K562 treated with DMSO at 1 percent for 48 hours (cell line): Measurements from ENCODE around the gene OR2T27. TPM values are rescaled to one million over a fixed set of nuclear protein-coding genes. Genes with fewer than 3 reads are reported as not detected.

Experiments used
- total RNA-seq: library from RNA; unstranded; fragments of 300-600 nt; gene quantifications from 2 replicates; pipeline ENCODE4 v1.2.3, GENCODE V29; 2022; ENCODE audit warnings: low replicate concordance; ENCODE audit errors: extremely low read depth

The OR2T27 gene, protein sequence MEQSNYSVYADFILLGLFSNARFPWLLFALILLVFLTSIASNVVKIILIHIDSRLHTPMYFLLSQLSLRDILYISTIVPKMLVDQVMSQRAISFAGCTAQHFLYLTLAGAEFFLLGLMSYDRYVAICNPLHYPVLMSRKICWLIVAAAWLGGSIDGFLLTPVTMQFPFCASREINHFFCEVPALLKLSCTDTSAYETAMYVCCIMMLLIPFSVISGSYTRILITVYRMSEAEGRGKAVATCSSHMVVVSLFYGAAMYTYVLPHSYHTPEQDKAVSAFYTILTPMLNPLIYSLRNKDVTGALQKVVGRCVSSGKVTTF
- not detected in 2 replicates for total RNA-seq

GRCh38 chr1:248655354-248655753, at the start of gene OR2T27:
TSS of gene OR2T27 (minus strand) at chr1:248655528. CDS start at chr1:248650884, 4,644 bp downstream.

DNA sequence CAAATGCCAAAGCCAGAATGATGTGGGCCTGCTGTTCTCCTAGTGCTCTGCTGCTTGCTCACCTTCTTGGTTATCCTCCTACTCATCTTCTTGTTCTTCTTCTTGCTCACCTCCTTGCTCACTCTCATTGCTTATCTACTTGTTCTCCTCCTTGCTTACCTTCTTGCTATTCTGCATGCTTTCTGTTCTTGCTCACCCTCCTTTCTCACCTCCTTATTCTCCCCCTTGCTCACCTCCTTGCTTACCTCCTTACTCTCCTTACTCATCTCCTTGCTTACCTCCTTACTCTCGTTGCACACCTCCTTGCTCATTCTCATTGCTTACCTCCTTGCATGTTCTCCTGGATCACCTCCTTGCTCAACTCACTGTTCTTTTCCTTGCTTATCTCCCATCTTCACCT, 47.4 kb upstream of the OR2T27 start, which contains the start of gene OR14I1:
Gene OR14I1, minus strand, starts transcription at position 53 of the 400 bp plus-strand sequence.

DNA sequence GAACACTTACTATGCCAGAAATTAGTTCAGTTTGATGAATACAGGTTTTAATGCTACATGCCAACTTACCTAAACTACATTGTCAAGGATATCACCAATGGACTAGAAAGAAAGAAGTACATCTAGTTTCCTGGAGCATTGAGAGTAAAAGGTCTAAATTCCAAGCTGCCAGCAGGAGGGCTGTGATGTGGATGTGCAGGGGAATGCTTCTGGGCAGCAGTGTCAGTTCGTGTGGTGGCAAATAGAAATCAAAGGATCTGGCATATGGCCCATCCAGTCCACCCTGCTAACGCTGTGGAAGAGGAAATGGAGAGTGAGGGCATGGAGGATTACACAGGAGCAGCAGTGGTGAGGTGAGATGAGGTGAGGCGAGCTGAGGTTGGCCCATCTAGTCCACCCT, 10.2 kb downstream of the OR2T27 start, which contains the start of gene OR2T35:
Gene OR2T35, minus strand, starts transcription at position 101 of the 400 bp plus-strand sequence. CDS start 6,020 bp downstream, outside the sequence.

DNA sequence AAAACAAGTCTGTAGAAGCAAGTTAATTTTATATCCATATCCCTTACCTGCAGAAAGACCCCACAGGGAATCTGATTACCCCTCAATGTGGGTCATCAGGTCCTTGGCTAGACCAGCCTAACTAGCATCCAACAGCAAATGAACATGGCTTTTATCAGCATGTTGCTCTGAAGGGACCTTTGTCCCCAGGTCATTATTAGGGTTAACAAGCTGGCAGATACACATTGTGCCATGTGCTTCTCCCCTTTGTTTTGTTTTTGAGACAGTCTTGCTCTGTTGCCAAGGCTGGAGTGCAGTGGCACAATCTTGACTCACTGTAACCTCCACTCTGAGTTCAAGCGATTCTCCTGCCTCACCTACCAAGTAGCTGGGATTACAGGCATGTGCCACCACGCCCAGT, 20.3 kb downstream of the OR2T27 start, which contains the start of gene OR2T11:
Gene OR2T11, minus strand, starts transcription at position 101 of the 400 bp plus-strand sequence. CDS start 7,963 bp downstream, outside the sequence.

Other genes starting within 250 kb of the OR2T27 start
- gene OR2T2, start 209.9 kb downstream of the OR2T27 start, total RNA-seq, result not detected in 2 replicates
- not detected in 2 replicates for gene OR2T3, start 182.2 kb downstream of the OR2T27 start, total RNA-seq
- not detected in 2 replicates for gene OR2T5, start 166.9 kb downstream of the OR2T27 start, total RNA-seq
- not detected in 2 replicates for gene OR2G6, start 147.5 kb downstream of the OR2T27 start, total RNA-seq
- gene OR2T29, start 92.8 kb downstream of the OR2T27 start, total RNA-seq, result not detected in 2 replicates
- not detected in 2 replicates for gene OR2T34, start 80.8 kb downstream of the OR2T27 start, total RNA-seq
- not detected in 2 replicates for gene OR2T10, start 57.8 kb downstream of the OR2T27 start, total RNA-seq
- not detected in 2 replicates for gene OR2T11, start 20.4 kb downstream of the OR2T27 start, total RNA-seq
- not detected in 2 replicates for gene OR2T35, start 10.2 kb downstream of the OR2T27 start, total RNA-seq
- gene OR14I1, start 47.2 kb upstream of the OR2T27 start, total RNA-seq, result not detected in 2 replicates
- gene LYPD8, start 100.2 kb upstream of the OR2T27 start, total RNA-seq, result not detected in 2 replicates
- gene SH3BP5L, start 170.4 kb upstream of the OR2T27 start, total RNA-seq, result not detected in 2 replicates
- gene ZNF672, start 182.7 kb upstream of the OR2T27 start, total RNA-seq, result not detected in 2 replicates
- gene ZNF692, start 203.6 kb upstream of the OR2T27 start, total RNA-seq, result not detected in 2 replicates